ENCODE measurements around the gene PHF21A. TPM values are rescaled to one million over a fixed set of nuclear protein-coding genes. Genes with fewer than 3 reads are reported as not detected.

PHF21A gene
- total RNA-seq, 2 experiments from 2014 or later: 36.2 to 40.4 TPM

- Mint-ChIP-seq H3K27me3 (no peaks in the 10 kb centered on the region), H3K27ac (no peak overlapping the region), H3K9me3 (no peaks in the 10 kb centered on the region), H3K36me3 (ENCODE audit: low read depth) (peaks cover 21% of the 10 kb centered on the region), H3K4me1 (ENCODE audit: low read depth) (no peaks in the 10 kb centered on the region), H3K4me3 (no peak overlapping the region)
- TF ChIP-seq CTCF (IDR thresholded peaks at IDR 0.05): no peak
- POLR2A ChIA-PET: no interaction called here
- CTCF ChIA-PET: interaction anchor here (0.6 kb wide), 1 partner anchor 22 kb away, joined by 3 read pairs; no protein-coding TSS in a partner anchor
- intact Hi-C loops (cut with micrococcal nuclease): loop anchor here (10.0 kb wide), 1 partner anchor 354 kb away; no protein-coding TSS in a partner anchor
- DNase-seq: no peak
- no peak for ATAC-seq
Measured at GRCh38 chr11:45960387-45961095, 160.7 kb downstream of the PHF21A start.

GRCh38 chr11:45959851-45960250 lies 161.4 kb downstream of the PHF21A start:
- intact Hi-C loops (cut with micrococcal nuclease): loop anchor here (10.0 kb wide), 1 partner anchor 355 kb away; no protein-coding TSS in a partner anchor
- TF ChIP-seq CTCF (IDR thresholded peaks at IDR 0.05): no peak
- Mint-ChIP-seq H3K27me3 (no peaks in the 10 kb centered on the region), H3K9me3 (no peaks in the 10 kb centered on the region), H3K27ac (no peak overlapping the region), H3K36me3 (ENCODE audit: low read depth) (peaks cover 21% of the 10 kb centered on the region), H3K4me3 (no peak overlapping the region), H3K4me1 (ENCODE audit: low read depth) (no peaks in the 10 kb centered on the region)
- ChIA-PET CTCF (interaction anchor here (0.9 to 1.2 kb wide), 3 partner anchors 10 to 318 kb away, joined by 3 to 7 read pairs (median 4); no protein-coding TSS in a partner anchor), POLR2A (no interaction called here)
- no peak for DNase-seq
- no peak for ATAC-seq

DNA sequence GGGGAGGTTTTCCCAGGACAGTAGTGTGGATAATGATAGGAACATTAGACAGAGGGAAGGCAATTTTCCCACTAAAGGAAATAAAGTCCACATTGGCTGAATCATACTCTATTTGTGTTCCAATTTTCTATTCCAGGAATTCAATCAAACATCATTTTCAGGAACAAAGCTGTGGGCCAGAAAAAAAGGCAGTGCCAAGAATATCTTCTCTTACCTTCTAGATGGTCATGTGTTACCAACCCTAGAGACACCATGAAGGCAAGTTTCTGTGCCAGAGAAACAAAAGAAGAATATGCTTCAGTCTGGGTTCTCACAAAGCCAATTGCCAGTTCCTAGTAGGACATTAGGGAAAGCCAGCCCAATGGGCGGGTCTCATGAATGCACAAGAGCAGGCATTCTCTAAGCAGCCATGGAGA lies 171.3 kb downstream of the PHF21A start:
- Mint-ChIP-seq H3K27ac (no peak overlapping the region), H3K27me3 (no peaks in the 10 kb centered on the region), H3K4me1 (ENCODE audit: low read depth) (no peaks in the 10 kb centered on the region), H3K9me3 (no peaks in the 10 kb centered on the region), H3K36me3 (ENCODE audit: low read depth) (peaks cover 17% of the 10 kb centered on the region), H3K4me3 (no peak overlapping the region)
- intact Hi-C loops (cut with micrococcal nuclease): no loop called here
- POLR2A ChIA-PET: interaction anchor here (0.6 kb wide), 1 partner anchor 714 kb away, joined by 4 read pairs; no protein-coding TSS in a partner anchor
- ATAC-seq (no peak), DNase-seq (no peak)
- TF ChIP-seq CTCF (IDR thresholded peaks at IDR 0.05): no peak
- CTCF ChIA-PET: interaction anchor here (1.6 to 5.9 kb wide), 2 partner anchors 9 to 14 kb away, joined by 4 to 51 read pairs; no protein-coding TSS in a partner anchor

- POLR2A ChIA-PET: no interaction called here
Measured at GRCh38 chr11:45948356-45948755, 172.9 kb downstream of the PHF21A start.

More at GRCh38 chr11:45948356-45948755, 172.9 kb downstream of the PHF21A start:
- no peak overlapping the region for H3K27ac Mint-ChIP-seq
- H3K9me3 Mint-ChIP-seq: no peaks in the 10 kb centered on the region
- no peak for ATAC-seq
- peaks cover 18% of the 10 kb centered on the region for H3K36me3 Mint-ChIP-seq (ENCODE audit: low read depth)
- H3K27me3 Mint-ChIP-seq: no peaks in the 10 kb centered on the region
- intact Hi-C loops (cut with micrococcal nuclease): no loop called here
- no peaks in the 10 kb centered on the region for H3K4me1 Mint-ChIP-seq (ENCODE audit: low read depth)
- CTCF ChIA-PET: interaction anchor here (1.4 to 5.9 kb wide), 2 partner anchors 16 to 22 kb away, joined by 3 to 51 read pairs; no protein-coding TSS in a partner anchor
- DNase-seq: no peak
- no peak overlapping the region for H3K4me3 Mint-ChIP-seq
- TF ChIP-seq CTCF (IDR thresholded peaks at IDR 0.05): no peak

All from activated CD8-positive, alpha-beta T cell treated with anti-CD3 and anti-CD28 coated beads for 36 hours (primary cell).